ENCODE measurements around the gene VSTM2B.

DNA sequence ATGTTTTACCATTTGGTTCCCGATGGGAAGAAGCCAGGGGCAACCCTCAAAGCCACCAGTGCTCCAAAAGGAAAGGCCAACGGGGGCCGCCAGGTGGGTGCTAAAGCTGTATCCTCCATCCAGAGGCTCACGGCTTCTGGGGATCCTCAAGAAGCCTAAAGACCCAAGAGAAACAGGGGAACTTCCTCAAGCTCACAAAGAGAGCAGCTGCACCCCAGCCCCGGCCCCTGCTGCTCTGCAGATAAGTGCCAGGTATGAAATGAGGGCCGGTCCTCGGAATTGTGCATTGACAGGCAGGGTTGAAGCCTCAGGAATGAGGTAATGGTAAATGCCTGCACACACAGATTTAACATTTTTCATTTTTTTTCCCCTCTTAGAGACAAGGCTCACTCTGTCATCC, 72.2 kb downstream of the VSTM2B start:
- no peak for TF ChIP-seq ZNF70 (CRISPR knock-in tag; IDR thresholded peaks at IDR 0.05)
- no peak for TF ChIP-seq ZNF565 (CRISPR knock-in tag; conservative IDR thresholded peaks at IDR 0.05; ENCODE audit: low read depth)
- no peak for TF ChIP-seq TOX (CRISPR knock-in tag; IDR thresholded peaks at IDR 0.05; ENCODE audit: borderline replicate concordance)
- TF ChIP-seq, protein P1, sequence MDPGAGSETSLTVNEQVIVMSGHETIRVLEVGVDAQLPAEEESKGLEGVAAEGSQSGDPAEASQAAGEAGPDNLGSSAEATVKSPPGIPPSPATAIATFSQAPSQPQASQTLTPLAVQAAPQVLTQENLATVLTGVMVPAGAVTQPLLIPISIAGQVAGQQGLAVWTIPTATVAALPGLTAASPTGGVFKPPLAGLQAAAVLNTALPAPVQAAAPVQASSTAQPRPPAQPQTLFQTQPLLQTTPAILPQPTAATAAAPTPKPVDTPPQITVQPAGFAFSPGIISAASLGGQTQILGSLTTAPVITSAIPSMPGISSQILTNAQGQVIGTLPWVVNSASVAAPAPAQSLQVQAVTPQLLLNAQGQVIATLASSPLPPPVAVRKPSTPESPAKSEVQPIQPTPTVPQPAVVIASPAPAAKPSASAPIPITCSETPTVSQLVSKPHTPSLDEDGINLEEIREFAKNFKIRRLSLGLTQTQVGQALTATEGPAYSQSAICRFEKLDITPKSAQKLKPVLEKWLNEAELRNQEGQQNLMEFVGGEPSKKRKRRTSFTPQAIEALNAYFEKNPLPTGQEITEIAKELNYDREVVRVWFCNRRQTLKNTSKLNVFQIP (CRISPR knock-in tag; IDR thresholded peaks at IDR 0.05; ENCODE audit: borderline replicate concordance, low read depth) = no peak

All from SK-N-SH treated with all-trans-retinoic acid at 6 μM for 48 hours (cell line).